Measurements from ENCODE around the gene VARS1.

Gene VARS1

GRCh38 chr6:31775633-31776484 lies 19.7 kb downstream of the VARS1 start:
- DNase-seq (ENCODE audit: low read depth in 2 of 2, low spot score in 1 of 2): no peak

- DNase-seq (ENCODE audit: low read depth in 2 of 2, low spot score in 1 of 2): no peak
These were observed 20.4 kb downstream of the VARS1 start for GRCh38 chr6:31775184-31775583.

GRCh38 chr6:31771992-31772358 lies 23.6 kb downstream of the VARS1 start:
- peak in 1 of 2 donors; percentile 24 for DNase-seq (ENCODE audit: low read depth in 2 of 2, low spot score in 1 of 2)

GRCh38 chr6:31770860-31771259 lies 24.7 kb downstream of the VARS1 start:
- no peak for DNase-seq (ENCODE audit: low read depth in 2 of 2, low spot score in 1 of 2)

GRCh38 chr6:31769684-31770371 lies 25.7 kb downstream of the VARS1 start:
- peak; percentile 65 to 67 for DNase-seq (ENCODE audit: low read depth in 2 of 2, low spot score in 1 of 2)

GRCh38 chr6:31768363-31769257 lies 26.9 kb downstream of the VARS1 start:
- DNase-seq (ENCODE audit: low read depth in 2 of 2, low spot score in 1 of 2): no peak

GRCh38 chr6:31767096-31767645 lies 28.4 kb downstream of the VARS1 start:
- no peak for DNase-seq (ENCODE audit: low read depth in 2 of 2, low spot score in 1 of 2)

- DNase-seq (ENCODE audit: low read depth in 2 of 2, low spot score in 1 of 2): no peak
These were observed 29.4 kb downstream of the VARS1 start for GRCh38 chr6:31765910-31766794.

GRCh38 chr6:31765559-31765909 lies 30.0 kb downstream of the VARS1 start:
- DNase-seq (ENCODE audit: low read depth in 2 of 2, low spot score in 1 of 2): no peak

GRCh38 chr6:31764198-31764597 lies 31.4 kb downstream of the VARS1 start:
- no peak for DNase-seq (ENCODE audit: low read depth in 2 of 2, low spot score in 1 of 2)

- DNase-seq (ENCODE audit: low read depth in 2 of 2, low spot score in 1 of 2): no peak
These were observed 32.0 kb downstream of the VARS1 start for GRCh38 chr6:31763619-31763940.

- no peak for DNase-seq (ENCODE audit: low read depth in 2 of 2, low spot score in 1 of 2)
These were observed 32.5 kb downstream of the VARS1 start for GRCh38 chr6:31762878-31763618.

- no peak for DNase-seq (ENCODE audit: low read depth in 2 of 2, low spot score in 1 of 2)
These were observed 33.2 kb downstream of the VARS1 start, which contains the start of gene SAPCD1 for GRCh38 chr6:31762356-31762755. Gene SAPCD1, plus strand, starts transcription at chr6:31762656. Its CDS starts 399 bp downstream, at chr6:31763055.

- no peak for DNase-seq (ENCODE audit: low read depth in 2 of 2, low spot score in 1 of 2)
These were observed 34.2 kb downstream of the VARS1 start for GRCh38 chr6:31761343-31761742.

- no peak for DNase-seq (ENCODE audit: low read depth in 2 of 2, low spot score in 1 of 2)
These were observed 34.8 kb downstream of the VARS1 start for GRCh38 chr6:31760790-31761189.

- no peak for DNase-seq (ENCODE audit: low read depth in 2 of 2, low spot score in 1 of 2)
These were observed 37.3 kb downstream of the VARS1 start for GRCh38 chr6:31758281-31758680.

GRCh38 chr6:31752739-31753319 lies 42.7 kb downstream of the VARS1 start:
- DNase-seq (ENCODE audit: low read depth in 2 of 2, low spot score in 1 of 2): no peak

- no peak for DNase-seq (ENCODE audit: low read depth in 2 of 2, low spot score in 1 of 2)
These were observed 45.0 kb downstream of the VARS1 start for GRCh38 chr6:31750411-31751022.

Data from stimulated activated CD8-positive, alpha-beta memory T cell treated with anti-CD3 and anti-CD28 coated beads, Interleukin-4, amount 100 ng/mL, for 4 hours (primary cell).